WTC11 (cell line): ENCODE results near the gene DPP4. TPM values are rescaled to one million over a fixed set of nuclear protein-coding genes. Genes with fewer than 3 reads are reported as not detected.
A peak's percentile ranks its signal among the peaks of the same experiment; 100 is the strongest.

ENCODE experiments used
- ATAC-seq: fragments of 200-7000 bp; cut with Tn5 transposase; 2 replicates; pipeline ENCODE4 v1.10.0; 2021; ENCODE audit warnings: mild to moderate bottlenecking, moderate library complexity
- CTCF ChIA-PET: fragments of 300-600 bp; sonication (Branson Sonifier 250); formaldehyde crosslinking; loops from one replicate; lab custom pipeline; 2021; ENCODE audit warnings: antibody characterized with exemption; lab: Charles Lee
- POLR2A ChIA-PET: fragments of 350-600 bp; sonication (Branson Sonifier 250); formaldehyde crosslinking; loops from one replicate; lab custom pipeline; 2021; ENCODE audit warnings: antibody characterized with exemption; lab: Charles Lee
- DNase-seq: peaks from one replicate; pipeline ENCODE4 v3.0.0; 2021; ENCODE audit warnings: low spot score
- H3K27ac Mint-ChIP-seq: 2 replicates; pipeline ENCODE4 v1.8.0; 2021; ENCODE audit warnings: mixed read lengths
- H3K27me3 Mint-ChIP-seq: 2 replicates; pipeline ENCODE4 v1.8.0; 2021; ENCODE audit warnings: low read depth, mild to moderate bottlenecking, moderate library complexity, mixed read lengths
- H3K36me3 Mint-ChIP-seq: 2 replicates; pipeline ENCODE4 v1.8.0; 2021; ENCODE audit warnings: mixed read lengths
- H3K4me1 Mint-ChIP-seq: 2 replicates; pipeline ENCODE4 v1.8.0; 2022; ENCODE audit warnings: mixed read lengths
- H3K4me3 Mint-ChIP-seq: 2 replicates; pipeline ENCODE4 v1.8.0; 2021; ENCODE audit warnings: mild to moderate bottlenecking, moderate library complexity, mixed read lengths
- H3K9me3 Mint-ChIP-seq: 2 replicates; pipeline ENCODE4 v1.8.0; 2021; ENCODE audit warnings: mixed read lengths
- ATF3 ChIP-seq: sonication (generic); formaldehyde crosslinking; conservative IDR thresholded peaks from 2 replicates; pipeline ENCODE4 v1.8.1; 2022; ENCODE audit warnings: mild to moderate bottlenecking, missing genetic modification reagents
- ATF6 ChIP-seq: sonication (generic); formaldehyde crosslinking; IDR thresholded peaks from 2 replicates; pipeline ENCODE4 v1.8.1; 2023; ENCODE audit warnings: mild to moderate bottlenecking, missing genetic modification reagents
- CREB1 ChIP-seq: sonication (generic); formaldehyde crosslinking; IDR thresholded peaks from 2 replicates; pipeline ENCODE4 v1.8.0; 2023; ENCODE audit warnings: mild to moderate bottlenecking, missing genetic modification reagents
- E2F4 ChIP-seq: sonication (generic); formaldehyde crosslinking; IDR thresholded peaks from 2 replicates; pipeline ENCODE4 v1.8.1; 2022; ENCODE audit warnings: low read depth, mild to moderate bottlenecking, moderate library complexity, missing genetic modification reagents, borderline replicate concordance
- EMX1 ChIP-seq: fragments of 250-450 bp; sonication (Bioruptor Pico); IDR thresholded peaks from 2 replicates; pipeline ENCODE4 v1.8.0; 2021; ENCODE audit warnings: mild to moderate bottlenecking
- FOXJ3 ChIP-seq: sonication (generic); formaldehyde crosslinking; IDR thresholded peaks from 2 replicates; pipeline ENCODE4 v1.9.0; 2021; ENCODE audit warnings: missing genetic modification reagents, mild to moderate bottlenecking, borderline replicate concordance
- GABPB1 ChIP-seq: sonication (generic); formaldehyde crosslinking; IDR thresholded peaks from 2 replicates; pipeline ENCODE4 v1.8.1; 2023; ENCODE audit warnings: mild to moderate bottlenecking, missing genetic modification reagents
- HMGA2 ChIP-seq: fragments of 250-450 bp; sonication (Bioruptor Pico); IDR thresholded peaks from 2 replicates; pipeline ENCODE4 v1.4.0; 2021; ENCODE audit warnings: mild to moderate bottlenecking, moderate library complexity
- KAT7 ChIP-seq: sonication (generic); formaldehyde crosslinking; IDR thresholded peaks from 2 replicates; pipeline ENCODE4 v1.8.1; 2023; ENCODE audit warnings: missing genetic modification reagents, mild to moderate bottlenecking, borderline replicate concordance
- MYBL2 ChIP-seq: sonication (generic); formaldehyde crosslinking; IDR thresholded peaks from 2 replicates; pipeline ENCODE4 v1.8.1; 2023; ENCODE audit warnings: mild to moderate bottlenecking, moderate library complexity, missing genetic modification reagents
- NFATC4 ChIP-seq: fragments of 250-450 bp; sonication (Bioruptor Pico); IDR thresholded peaks from 2 replicates; pipeline ENCODE4 v1.9.0; 2021; ENCODE audit warnings: mild to moderate bottlenecking
- SMAD3 ChIP-seq: sonication (generic); formaldehyde crosslinking; IDR thresholded peaks from 2 replicates; pipeline ENCODE4 v1.8.0; 2022; ENCODE audit warnings: missing genetic modification reagents, mild to moderate bottlenecking, borderline replicate concordance
- SOX15 ChIP-seq: fragments of 250-450 bp; sonication (Bioruptor Pico); IDR thresholded peaks from 2 replicates; pipeline ENCODE4 v1.9.0; 2021; ENCODE audit warnings: mild to moderate bottlenecking
- ZBTB21 ChIP-seq: sonication (generic); formaldehyde crosslinking; IDR thresholded peaks from 2 replicates; pipeline ENCODE4 v1.8.1; 2023; ENCODE audit warnings: mild to moderate bottlenecking, missing genetic modification reagents, borderline replicate concordance
- ZNF138 ChIP-seq: sonication (generic); formaldehyde crosslinking; conservative IDR thresholded peaks from 2 replicates; pipeline ENCODE4 v1.8.1; 2022; ENCODE audit warnings: mild to moderate bottlenecking, moderate library complexity, missing genetic modification reagents
- ZNF219 ChIP-seq: sonication (generic); formaldehyde crosslinking; IDR thresholded peaks from 2 replicates; pipeline ENCODE4 v1.8.0; 2023; ENCODE audit warnings: missing genetic modification reagents, mild to moderate bottlenecking, borderline replicate concordance
- ZNF232 ChIP-seq: sonication (generic); formaldehyde crosslinking; IDR thresholded peaks from 2 replicates; pipeline ENCODE4 v1.8.0; 2022; ENCODE audit warnings: mild to moderate bottlenecking, missing genetic modification reagents
- ZNF425 ChIP-seq: fragments of 250-450 bp; sonication (Bioruptor Pico); conservative IDR thresholded peaks from 2 replicates; pipeline ENCODE4 v1.9.0; 2021; ENCODE audit warnings: mild to moderate bottlenecking
- ZNF671 ChIP-seq: fragments of 250-450 bp; sonication (Bioruptor Pico); IDR thresholded peaks from 2 replicates; pipeline ENCODE4 v1.8.0; 2021; ENCODE audit warnings: mild to moderate bottlenecking
- total RNA-seq: library from RNA; stranded (reverse); gene quantifications from 3 replicates; pipeline ENCODE4 v1.2.3, GENCODE V29; 2021
- TF ChIP-seq, protein P1 (sequence below): sonication (generic); formaldehyde crosslinking; IDR thresholded peaks from 2 replicates; pipeline ENCODE4 v1.8.0; 2022; ENCODE audit warnings: mild to moderate bottlenecking, missing genetic modification reagents
- TF ChIP-seq, protein P2 (sequence below): fragments of 250-450 bp; sonication (Bioruptor Pico); IDR thresholded peaks from 2 replicates; pipeline ENCODE4 v1.8.0; 2021; ENCODE audit warnings: mild to moderate bottlenecking
- TF ChIP-seq, protein P3 (sequence below): sonication (generic); formaldehyde crosslinking; IDR thresholded peaks from 2 replicates; pipeline ENCODE4 v1.8.1; 2023; ENCODE audit warnings: mild to moderate bottlenecking, missing genetic modification reagents
- TF ChIP-seq, protein P4 (sequence below): fragments of 200-600 bp; IDR thresholded peaks from 2 replicates; pipeline ENCODE4 v1.8.0; 2022; ENCODE audit warnings: antibody characterized with exemption

The DPP4 gene
- total RNA-seq, 1 experiment from 2014 or later, result 3.6 TPM

DNA sequence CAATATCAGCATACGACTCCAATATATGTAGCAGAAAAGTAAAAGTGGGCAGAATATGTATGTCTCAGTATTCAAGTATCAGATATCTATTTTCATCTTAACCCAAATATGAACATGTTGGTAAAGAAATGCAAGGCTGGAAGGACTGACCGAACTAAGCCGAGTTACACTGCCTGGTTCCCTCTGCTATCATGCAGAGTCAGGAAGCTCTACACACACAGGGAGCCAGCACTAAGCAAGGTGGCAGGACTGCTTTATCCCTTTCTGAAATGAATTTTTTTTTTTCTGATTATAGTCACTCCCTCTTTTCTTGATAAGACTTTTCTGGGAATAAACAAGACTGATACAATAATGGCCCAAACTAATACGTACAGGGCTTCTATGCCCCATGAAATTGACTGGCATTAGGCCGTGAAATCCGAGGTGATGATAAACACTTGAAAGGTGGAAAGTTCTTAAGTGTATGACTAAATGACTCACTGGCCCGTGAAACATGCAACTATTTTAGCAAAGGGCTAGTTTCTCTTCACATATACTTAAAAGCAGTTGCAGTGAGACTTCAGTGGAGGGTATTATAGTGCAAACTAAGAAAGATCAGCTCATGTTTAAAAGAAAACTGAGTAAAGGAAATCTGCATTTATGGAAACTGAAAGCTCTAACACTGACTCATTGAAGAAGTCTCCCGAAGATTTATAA, 14.9 kb downstream of the DPP4 start:
- Mint-ChIP-seq H3K4me1 (peaks cover 13% of the 10 kb centered on the region), H3K36me3 (peaks cover 23% of the 10 kb centered on the region), H3K9me3 (peaks cover 35% of the 10 kb centered on the region), H3K27me3 (no peaks in the 10 kb centered on the region; the same call in 1 of the 2 replicates), H3K4me3 (no peak overlapping the region), H3K27ac (peak overlapping the region; percentile 44; the same call in 1 of the 2 replicates)
- no peak for TF ChIP-seq ZBTB21 (CRISPR knock-in tag)
- no peak for TF ChIP-seq HMGA2 (CRISPR knock-in tag)
- no peak for TF ChIP-seq ATF6 (CRISPR knock-in tag)
- TF ChIP-seq, protein P1, sequence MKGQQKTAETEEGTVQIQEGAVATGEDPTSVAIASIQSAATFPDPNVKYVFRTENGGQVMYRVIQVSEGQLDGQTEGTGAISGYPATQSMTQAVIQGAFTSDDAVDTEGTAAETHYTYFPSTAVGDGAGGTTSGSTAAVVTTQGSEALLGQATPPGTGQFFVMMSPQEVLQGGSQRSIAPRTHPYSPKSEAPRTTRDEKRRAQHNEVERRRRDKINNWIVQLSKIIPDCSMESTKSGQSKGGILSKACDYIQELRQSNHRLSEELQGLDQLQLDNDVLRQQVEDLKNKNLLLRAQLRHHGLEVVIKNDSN (CRISPR knock-in tag), result no peak
- TF ChIP-seq, protein P2, sequence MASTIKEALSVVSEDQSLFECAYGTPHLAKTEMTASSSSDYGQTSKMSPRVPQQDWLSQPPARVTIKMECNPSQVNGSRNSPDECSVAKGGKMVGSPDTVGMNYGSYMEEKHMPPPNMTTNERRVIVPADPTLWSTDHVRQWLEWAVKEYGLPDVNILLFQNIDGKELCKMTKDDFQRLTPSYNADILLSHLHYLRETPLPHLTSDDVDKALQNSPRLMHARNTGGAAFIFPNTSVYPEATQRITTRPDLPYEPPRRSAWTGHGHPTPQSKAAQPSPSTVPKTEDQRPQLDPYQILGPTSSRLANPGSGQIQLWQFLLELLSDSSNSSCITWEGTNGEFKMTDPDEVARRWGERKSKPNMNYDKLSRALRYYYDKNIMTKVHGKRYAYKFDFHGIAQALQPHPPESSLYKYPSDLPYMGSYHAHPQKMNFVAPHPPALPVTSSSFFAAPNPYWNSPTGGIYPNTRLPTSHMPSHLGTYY (CRISPR knock-in tag), result no peak
- no peak for TF ChIP-seq ZNF671 (CRISPR knock-in tag)
- no peak for TF ChIP-seq GABPB1
- TF ChIP-seq FOXJ3 (CRISPR knock-in tag), result no peak
- TF ChIP-seq EMX1 (CRISPR knock-in tag), result no peak
- no peak for TF ChIP-seq ATF3 (CRISPR knock-in tag)
- TF ChIP-seq KAT7 (CRISPR knock-in tag), result no peak
- TF ChIP-seq ZNF232, result no peak
- TF ChIP-seq MYBL2 (CRISPR knock-in tag), result no peak
- no peak for TF ChIP-seq ZNF219
- TF ChIP-seq, protein P3, sequence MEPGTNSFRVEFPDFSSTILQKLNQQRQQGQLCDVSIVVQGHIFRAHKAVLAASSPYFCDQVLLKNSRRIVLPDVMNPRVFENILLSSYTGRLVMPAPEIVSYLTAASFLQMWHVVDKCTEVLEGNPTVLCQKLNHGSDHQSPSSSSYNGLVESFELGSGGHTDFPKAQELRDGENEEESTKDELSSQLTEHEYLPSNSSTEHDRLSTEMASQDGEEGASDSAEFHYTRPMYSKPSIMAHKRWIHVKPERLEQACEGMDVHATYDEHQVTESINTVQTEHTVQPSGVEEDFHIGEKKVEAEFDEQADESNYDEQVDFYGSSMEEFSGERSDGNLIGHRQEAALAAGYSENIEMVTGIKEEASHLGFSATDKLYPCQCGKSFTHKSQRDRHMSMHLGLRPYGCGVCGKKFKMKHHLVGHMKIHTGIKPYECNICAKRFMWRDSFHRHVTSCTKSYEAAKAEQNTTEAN (CRISPR knock-in tag), result no peak
- no peak for TF ChIP-seq SMAD3 (CRISPR knock-in tag)
- no peak for TF ChIP-seq CREB1
- POLR2A ChIA-PET, result no interaction called here
- CTCF ChIA-PET, result no interaction called here
- DNase-seq (no peak), ATAC-seq (peak; percentile 48; the same call in 1 of the 2 replicates)

DNA sequence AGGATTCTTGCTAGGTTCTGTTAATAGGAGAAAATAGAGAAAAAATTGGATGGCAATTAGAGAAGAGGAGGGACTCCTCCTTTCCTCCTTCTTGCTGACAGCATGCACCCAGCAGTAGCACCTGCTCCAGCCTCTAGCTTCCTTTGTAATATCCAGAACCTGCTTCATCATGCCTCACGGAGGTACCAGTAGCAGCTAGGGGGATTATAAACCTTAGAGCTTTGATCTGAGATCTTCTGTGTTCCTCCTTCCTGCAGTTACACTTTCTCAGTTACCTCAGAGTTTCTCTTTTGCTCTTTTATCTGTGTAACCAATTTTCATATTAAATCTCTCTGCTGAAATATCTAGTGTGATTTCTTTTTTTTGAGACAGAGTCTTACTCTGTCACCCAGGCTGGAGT, 16.6 kb downstream of the DPP4 start:
- ATAC-seq (no peak), DNase-seq (no peak)
- CTCF ChIA-PET, result no interaction called here
- POLR2A ChIA-PET, result interaction anchor here (0.9 kb wide), 1 partner anchor 11 kb away, joined by 3 read pairs; no protein-coding TSS in a partner anchor
- H3K27me3 Mint-ChIP-seq, result no peaks in the 10 kb centered on the region; the same call in 1 of the 2 replicates
- H3K9me3 Mint-ChIP-seq, result peaks cover 27% of the 10 kb centered on the region
- H3K36me3 Mint-ChIP-seq, result peaks cover 15% of the 10 kb centered on the region
- H3K4me3 Mint-ChIP-seq, result no peak overlapping the region
- H3K27ac Mint-ChIP-seq, result no peak overlapping the region
- H3K4me1 Mint-ChIP-seq, result peaks cover 13% of the 10 kb centered on the region
- no peak for TF ChIP-seq KAT7 (CRISPR knock-in tag)
- no peak for TF ChIP-seq NFATC4 (CRISPR knock-in tag)
- TF ChIP-seq HMGA2 (CRISPR knock-in tag), result no peak
- TF ChIP-seq ZNF425 (CRISPR knock-in tag), result no peak
- TF ChIP-seq SOX15 (CRISPR knock-in tag), result no peak
- no peak for TF ChIP-seq E2F4 (CRISPR knock-in tag)
- TF ChIP-seq, protein P3 (CRISPR knock-in tag), result no peak
- TF ChIP-seq ZNF138 (CRISPR knock-in tag), result no peak
- TF ChIP-seq, protein P4, sequence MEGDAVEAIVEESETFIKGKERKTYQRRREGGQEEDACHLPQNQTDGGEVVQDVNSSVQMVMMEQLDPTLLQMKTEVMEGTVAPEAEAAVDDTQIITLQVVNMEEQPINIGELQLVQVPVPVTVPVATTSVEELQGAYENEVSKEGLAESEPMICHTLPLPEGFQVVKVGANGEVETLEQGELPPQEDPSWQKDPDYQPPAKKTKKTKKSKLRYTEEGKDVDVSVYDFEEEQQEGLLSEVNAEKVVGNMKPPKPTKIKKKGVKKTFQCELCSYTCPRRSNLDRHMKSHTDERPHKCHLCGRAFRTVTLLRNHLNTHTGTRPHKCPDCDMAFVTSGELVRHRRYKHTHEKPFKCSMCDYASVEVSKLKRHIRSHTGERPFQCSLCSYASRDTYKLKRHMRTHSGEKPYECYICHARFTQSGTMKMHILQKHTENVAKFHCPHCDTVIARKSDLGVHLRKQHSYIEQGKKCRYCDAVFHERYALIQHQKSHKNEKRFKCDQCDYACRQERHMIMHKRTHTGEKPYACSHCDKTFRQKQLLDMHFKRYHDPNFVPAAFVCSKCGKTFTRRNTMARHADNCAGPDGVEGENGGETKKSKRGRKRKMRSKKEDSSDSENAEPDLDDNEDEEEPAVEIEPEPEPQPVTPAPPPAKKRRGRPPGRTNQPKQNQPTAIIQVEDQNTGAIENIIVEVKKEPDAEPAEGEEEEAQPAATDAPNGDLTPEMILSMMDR, result no peak
